VCaP (cell line): ENCODE measurements around the gene PRR12.

Source experiments
- H3K27ac ChIP-seq: fragments of 450-650 bp; 2 replicates; pipeline ENCODE4 v1.5.1; 2017
- TF ChIP-seq, protein P1 (sequence below): fragments of 450-650 bp; conservative IDR thresholded peaks from 2 replicates; pipeline ENCODE4 v1.5.1; 2017; ENCODE audit warnings: mild to moderate bottlenecking, moderate library complexity

PRR12 gene

DNA sequence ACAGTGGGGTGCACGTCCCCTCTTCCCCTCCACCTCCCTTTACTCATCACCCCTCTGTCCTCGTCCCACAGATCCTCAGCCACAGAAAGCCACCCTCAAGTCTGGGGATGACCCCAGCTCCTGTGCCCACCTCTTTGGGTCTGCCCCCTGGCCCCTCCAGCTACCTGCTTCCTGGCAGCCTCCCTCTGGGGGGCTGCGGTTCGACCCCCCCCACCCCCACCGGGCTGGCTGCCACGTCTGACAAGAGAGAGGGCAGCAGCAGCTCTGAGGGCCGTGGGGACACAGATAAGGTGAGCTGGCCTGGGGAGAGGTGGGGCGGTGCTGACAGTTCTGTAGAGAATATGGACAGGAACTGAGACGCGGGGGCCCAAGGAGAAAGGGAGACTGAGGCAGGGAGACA lies 63.6 kb downstream of the PRR12 start:
- TF ChIP-seq, protein P1, sequence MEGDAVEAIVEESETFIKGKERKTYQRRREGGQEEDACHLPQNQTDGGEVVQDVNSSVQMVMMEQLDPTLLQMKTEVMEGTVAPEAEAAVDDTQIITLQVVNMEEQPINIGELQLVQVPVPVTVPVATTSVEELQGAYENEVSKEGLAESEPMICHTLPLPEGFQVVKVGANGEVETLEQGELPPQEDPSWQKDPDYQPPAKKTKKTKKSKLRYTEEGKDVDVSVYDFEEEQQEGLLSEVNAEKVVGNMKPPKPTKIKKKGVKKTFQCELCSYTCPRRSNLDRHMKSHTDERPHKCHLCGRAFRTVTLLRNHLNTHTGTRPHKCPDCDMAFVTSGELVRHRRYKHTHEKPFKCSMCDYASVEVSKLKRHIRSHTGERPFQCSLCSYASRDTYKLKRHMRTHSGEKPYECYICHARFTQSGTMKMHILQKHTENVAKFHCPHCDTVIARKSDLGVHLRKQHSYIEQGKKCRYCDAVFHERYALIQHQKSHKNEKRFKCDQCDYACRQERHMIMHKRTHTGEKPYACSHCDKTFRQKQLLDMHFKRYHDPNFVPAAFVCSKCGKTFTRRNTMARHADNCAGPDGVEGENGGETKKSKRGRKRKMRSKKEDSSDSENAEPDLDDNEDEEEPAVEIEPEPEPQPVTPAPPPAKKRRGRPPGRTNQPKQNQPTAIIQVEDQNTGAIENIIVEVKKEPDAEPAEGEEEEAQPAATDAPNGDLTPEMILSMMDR, result no peak
- H3K27ac ChIP-seq, result no peak overlapping the region

DNA sequence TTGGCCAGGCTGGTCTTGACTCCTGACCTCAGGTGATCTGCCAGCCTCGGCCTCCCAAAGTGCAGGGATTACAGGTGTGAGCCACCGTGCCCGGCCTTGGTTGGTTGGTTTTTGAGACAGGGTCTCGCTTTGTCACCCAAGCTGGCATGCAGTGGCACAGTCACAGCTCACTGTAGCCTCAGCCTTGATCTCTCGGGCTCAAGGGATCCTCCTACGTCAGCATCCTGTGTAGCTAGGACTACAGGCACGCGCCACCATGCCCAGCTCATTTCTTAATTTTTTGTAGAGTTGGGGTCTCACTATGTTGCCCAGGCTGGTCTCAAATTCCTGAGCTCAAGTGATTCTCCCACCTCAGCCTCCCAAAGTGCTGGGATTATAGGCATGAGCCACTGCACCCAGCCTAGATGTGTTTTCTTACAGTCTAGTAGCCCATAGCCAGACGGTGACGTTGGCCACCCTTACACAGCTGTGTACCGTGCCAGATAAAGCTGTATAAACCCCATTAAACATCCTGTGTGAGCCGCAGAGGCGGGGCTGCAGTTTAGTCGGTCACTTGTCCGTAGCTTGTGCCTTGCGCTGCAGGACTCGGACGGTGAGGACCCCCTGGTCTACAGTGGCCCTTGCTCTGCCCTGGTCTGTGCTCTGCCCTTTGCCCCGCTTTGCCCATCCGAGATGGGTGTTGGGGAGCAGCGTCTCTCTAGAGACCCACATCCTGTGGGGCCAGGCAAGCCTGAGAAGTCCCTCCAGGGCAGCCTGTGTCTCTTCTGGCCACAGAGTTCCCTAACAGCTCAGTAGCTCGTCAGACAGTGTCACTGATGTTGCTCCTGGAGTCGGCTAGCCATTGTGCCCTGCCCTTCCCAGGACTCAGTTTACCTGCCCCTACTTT lies 64.8 kb downstream of the PRR12 start:
- H3K27ac ChIP-seq, result no peak overlapping the region
- TF ChIP-seq, protein P1, result no peak

DNA sequence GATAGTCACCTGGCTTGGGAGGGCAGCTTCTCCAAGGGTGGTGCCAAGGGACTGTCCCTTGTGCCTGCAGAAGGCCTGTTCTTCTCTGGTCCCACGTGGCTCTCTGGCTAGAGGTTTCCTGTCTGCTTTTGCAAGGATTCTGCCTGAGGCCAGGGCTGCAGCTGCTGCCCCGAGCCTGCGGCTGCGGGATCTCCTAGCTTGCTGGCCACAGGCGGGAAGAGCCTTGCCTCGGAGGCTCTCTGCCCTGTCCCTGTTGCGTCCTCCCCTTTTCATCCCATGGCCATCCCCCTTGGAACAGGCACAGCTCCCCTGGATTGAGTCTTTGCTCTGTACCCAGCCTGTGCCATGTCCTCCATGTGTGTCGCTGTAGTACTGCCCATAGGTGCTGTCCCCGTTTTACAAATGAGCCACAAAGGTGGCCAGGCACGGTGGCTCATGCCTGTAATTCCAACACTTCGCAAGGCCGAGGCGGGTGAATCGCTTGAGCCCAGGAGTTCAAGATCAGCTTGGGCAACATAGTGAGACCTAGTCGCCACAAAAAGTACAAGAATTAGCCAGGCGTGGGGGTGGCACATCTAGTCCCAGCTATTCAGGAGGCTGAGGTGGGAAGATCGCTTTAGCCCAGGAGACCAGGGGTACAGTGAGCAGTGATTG lies 65.6 kb downstream of the PRR12 start:
- no peak overlapping the region for H3K27ac ChIP-seq

DNA sequence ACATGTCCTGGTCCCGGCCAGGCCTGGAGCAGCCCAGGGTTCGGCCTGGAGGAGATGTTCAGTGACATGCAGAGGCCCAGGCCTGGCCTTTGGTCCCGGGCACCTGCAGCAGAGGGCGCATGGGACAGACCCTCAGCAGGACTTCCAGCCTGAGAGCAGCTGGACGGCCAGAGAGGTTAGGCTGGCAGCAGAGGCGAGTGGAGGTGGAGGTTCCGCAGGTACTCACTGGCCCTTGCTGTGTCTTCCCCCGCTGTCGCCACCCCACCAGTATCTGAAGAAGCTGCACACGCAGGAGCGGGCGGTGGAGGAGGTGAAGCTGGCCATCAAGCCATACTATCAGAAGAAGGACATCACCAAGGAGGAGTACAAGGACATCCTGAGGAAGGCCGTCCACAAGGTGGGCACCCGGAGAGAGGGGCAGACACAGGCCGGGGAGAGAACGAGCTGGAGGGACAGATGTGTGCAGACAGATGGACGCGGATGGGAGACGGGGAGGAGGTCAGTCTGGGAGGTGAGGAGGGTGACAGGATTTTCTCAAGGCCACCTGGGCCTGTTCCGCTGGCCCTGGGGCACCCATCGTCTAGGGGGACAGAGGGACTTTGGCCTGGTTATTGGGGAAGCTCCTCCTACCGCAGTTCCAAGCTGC lies 66.6 kb downstream of the PRR12 start:
- H3K27ac ChIP-seq, result no peak overlapping the region
- TF ChIP-seq, protein P1, result no peak

More for the DNA sequence above, 65.6 kb downstream of the PRR12 start:
- TF ChIP-seq, protein P1, result no peak

DNA sequence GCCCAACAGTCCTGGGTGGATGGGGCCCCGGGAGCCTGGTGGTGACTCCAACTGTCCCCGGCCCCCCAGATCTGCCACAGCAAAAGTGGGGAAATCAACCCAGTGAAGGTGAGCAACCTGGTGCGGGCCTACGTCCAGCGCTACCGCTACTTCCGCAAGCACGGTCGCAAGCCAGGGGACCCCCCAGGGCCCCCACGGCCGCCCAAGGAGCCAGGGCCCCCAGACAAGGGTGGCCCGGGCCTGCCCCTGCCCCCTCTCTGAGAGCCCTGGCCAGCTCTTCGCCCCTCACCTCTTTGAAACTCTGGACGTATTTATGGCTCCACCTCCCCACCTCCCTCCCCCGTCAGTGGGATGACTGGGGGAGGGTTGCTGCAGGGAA lies 67.1 kb downstream of the PRR12 start:
- no peak overlapping the region for H3K27ac ChIP-seq
- TF ChIP-seq, protein P1, result no peak

DNA sequence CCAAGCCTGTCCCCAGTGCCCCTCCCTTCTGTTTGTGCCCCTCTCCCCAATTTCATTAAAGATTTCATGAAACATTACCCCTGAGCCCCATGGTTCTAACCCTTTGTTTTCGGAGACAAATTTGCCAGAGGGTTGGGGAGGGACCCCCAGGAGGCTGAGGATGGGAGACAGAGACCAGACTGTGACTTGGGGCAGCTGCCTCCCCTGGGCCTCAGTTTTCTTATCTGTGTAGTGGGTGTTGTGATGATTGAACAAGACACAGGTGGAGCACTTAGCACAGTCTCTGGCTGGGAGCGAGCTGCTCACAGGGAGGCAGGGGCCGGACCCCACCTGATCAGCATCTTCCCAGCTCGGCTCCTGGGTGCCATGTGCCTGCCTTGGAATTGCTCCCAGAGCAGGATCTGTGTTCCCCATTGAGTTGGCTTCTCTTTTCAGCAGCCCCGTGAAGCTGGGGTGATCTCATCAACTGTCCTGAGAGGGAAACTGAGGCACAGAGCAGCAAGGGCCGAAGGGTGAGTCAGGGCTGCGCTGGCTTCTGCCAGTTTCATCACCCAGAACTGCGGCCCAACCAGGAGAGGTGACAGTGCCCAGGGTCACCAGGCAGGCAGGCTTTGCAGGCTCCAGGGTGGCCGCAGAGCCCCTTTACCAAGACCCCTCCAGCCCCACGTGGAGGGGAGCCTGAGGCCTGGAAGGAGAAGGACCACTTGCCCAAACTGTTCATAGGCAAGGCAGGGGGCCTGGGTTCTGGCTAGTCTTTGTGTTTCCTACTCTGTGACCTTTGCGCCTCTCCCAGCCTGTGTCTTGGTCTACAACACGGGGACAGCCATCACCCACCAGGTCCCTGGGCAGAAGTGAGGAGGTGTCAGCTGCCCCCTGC lies 67.8 kb downstream of the PRR12 start:
- TF ChIP-seq, protein P1, result no peak

More for the DNA sequence above, 67.8 kb downstream of the PRR12 start:
- no peak overlapping the region for H3K27ac ChIP-seq
